HCEC 1CT (cell line): ENCODE results near the gene CEP170.
A peak's percentile ranks its signal among the peaks of the same experiment; 100 is the strongest.

Experiments used
- DNase-seq: peaks from one replicate; pipeline ENCODE4 v3.0.0-alpha.2; 2017

Gene CEP170

DNA sequence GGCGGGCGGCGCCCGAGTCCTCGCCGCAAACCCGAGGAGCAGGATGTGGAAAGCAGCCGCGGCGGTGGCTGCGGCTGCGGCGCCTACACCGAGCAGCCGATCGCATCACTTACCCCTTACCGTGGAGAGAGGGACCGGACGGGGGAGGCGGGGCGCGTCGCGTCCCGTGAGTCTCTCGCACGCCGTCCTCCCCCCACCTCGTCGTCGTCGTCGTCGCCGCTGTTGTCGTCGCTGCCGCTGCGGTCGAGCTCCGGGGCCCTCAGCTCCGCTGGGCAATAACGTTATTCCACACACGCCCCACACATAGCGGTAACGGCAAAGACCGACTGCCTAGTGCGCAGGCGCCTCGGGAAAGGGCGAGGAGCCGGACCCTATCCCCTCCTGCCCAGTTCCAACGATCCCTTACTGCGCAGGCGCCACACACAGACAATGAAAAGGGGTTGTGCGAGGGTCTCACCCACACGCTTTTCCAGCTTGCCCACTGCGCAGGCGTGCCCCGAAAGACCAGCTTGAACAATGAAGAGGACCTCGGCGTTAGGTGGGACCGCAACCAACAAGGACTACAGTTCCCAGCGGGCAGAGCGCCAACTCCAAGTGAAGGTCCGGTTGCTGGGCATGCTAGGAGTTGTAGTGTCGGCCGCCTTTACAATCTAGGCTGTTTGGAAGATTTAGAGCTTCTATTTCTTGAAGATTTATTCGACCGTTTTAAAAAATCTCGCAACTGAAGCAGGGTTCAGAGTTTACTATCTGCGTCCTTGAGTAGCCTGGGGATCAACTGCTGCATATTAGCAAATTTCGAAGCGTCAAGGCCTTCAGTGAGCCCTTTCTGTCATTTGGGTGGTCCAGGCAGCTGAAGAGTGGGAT is at the start of gene CEP170:
TSS of gene CEP170 (minus strand) at position 355 of the 864 bp plus-strand sequence. CDS start 30,001 bp downstream, outside the sequence.
- peak; percentile 94 for DNase-seq

DNA sequence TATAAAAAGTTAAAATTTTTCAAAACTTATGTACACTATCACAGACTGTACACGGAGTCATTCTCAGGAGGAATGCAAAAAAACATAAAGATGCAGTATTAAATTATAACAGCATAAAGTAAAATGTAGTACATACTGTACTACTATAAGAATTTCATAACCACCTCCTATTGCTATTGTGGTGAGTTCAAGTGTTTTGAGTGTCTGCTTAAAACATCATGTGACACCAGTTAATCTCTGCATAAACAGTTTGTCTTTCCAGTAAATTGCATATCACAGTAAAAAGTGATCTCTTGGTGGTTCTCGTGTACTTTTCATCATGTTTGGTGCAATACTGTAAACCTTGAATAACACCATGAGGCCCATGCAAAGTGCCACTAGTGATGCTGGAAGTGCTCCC is 46.0 kb upstream of the CEP170 start:
- peak; percentile 2 for DNase-seq

- DNase-seq = no peak
Measured at GRCh38 chr1:243299069-243299468, 44.0 kb upstream of the CEP170 start.

DNA sequence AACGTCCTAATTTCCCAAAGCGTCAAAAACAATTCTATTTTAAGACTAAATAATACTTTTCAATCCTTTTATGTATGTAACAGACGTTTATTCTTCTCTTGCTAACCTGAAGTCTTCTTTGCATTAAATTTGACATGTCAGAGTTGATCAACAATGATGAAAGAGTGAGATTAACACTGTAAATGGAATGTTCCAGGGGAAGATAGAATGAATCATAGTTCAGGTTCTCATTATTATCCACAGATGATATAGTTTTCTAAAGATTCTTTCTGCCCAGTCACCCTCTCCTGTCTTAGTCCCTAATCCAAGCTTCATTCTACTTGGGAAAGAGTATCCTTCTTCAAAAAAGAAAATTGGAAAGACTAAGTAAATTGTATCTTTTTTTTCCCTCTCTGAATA is 39.6 kb upstream of the CEP170 start:
- DNase-seq = peak; percentile 86

DNA sequence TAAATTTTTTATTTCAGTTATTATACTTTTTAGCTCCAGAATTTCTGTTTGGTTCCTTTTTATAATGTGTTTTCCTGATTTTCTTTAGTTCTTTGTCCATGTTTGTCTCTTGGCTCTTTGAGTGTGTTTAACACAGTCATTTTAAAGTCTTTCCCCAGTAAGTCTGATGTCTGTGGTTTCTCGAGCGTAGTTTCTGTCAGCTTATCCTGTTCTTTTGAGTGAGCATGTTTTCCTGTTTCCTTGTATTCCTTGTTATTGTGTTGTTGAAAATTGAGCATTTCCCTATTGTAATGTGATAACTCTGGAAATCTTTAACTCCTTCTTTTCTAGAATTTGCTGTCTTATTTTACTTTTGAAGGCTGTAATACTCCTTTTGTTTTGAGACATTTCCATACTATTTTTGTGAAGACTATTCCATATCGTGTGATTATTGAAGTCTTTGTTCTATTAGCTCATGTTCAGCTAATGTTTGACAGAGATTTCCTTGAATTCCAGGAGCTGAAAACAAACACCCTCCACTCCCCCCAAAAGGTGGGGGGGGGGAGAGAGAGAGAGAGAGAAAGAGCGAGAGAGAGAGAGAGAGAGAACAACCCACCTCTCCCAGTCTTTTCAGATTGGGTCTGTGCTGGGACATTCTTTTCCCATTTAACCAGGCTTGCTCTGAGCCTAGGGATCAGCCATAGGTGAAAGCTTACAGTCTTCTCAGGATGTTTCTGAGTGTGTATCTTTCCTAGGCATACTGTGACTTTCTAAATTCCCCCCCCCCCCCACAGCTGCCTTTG is 39.1 kb upstream of the CEP170 start:
- no peak for DNase-seq

- DNase-seq = no peak
Measured at GRCh38 chr1:243292117-243292516, 37.0 kb upstream of the CEP170 start.

DNA sequence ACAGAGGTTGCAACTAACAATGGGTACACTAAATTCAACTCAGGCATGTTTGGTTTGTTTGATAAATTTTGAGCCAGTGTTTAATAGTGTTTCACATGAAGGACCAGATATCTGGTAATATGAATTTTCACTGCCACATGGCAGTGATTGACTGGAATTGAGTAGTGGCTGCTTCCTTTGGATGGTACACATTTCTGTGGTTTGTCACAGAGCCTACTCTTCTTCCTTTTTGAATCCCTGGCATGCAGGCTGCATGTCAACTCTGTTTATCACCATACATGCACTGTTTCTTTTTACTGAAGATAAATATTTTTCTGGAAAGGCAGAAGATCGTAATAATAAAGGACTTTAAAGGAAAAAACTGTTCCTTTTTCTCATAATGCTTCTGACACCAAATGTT is 36.2 kb upstream of the CEP170 start:
- no peak for DNase-seq

DNA sequence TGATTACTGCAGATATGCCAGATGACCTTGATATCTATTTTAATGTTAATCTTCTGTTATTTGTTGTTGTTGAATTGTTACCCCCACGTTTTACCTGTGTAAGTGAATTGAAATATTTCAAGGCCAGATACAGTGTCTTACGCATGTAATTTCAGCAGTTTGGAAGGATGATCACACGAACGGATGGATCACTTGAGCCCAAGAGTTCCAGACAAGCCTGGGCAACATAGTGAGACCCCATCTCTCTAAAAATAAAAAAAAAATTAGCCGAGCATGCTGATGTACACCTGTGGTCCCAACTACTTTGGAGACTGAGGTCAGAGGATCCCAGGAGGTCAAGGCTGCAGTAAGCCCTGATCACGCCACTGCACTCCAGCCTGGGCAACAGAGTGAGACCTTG is 33.0 kb upstream of the CEP170 start:
- DNase-seq = no peak

DNA sequence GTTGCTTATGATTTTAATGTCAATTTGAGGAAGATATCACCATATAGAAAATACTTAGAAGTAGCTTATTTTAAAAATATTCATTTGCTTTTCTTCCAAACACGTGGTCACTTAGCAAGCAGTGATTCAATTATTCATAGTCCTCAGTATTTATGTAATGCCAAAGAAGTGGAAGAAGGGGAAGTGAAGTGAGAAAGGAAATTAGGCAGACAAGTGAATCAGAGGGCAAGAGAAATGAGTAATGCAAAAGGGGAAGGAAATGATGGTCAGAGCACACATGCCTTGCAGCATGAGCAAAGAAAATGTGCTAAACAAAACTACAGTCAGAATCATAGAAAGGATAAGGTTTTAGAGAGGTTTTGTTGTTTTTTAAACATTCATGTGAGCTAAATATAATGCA is 32.6 kb upstream of the CEP170 start:
- peak; percentile 96 for DNase-seq

- DNase-seq = no peak
Measured at GRCh38 chr1:243287123-243287460, 32.0 kb upstream of the CEP170 start.

DNA sequence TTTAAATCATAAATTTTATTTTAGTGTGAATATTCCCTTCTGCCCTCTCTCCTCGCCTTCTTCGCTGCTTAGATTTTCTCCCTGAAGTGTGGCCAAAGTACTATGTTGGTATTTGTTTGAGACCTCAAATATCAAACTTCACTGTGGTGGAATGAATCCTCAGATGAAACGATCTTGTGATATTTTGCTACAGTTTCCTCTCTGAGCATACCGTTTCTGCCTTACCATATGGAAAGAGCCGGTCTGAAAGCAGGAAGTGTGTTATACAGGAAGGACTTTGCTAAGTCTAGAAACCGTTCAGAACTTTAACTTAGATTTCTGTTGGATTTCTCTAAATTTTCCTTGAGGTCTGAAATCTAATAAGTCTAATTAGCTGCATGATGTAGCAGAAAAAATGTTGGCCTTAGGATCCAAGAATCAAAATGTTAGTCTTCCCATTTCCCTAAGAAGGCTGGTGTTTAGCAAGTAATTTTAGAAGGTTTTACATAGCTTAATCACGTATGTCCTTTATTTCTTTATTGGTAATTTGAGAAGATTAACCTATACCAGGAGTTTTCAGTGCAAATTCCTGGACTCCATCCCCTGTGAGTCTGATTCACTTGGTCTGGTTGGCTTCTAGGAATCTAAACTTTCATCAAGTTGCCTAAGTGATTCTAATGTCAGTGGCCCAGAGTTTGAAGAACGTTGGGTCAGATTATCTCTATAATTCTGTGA is 31.5 kb upstream of the CEP170 start:
- peak; percentile 38 for DNase-seq

GRCh38 chr1:243281672-243282071 is 26.6 kb upstream of the CEP170 start:
- DNase-seq = no peak

DNA sequence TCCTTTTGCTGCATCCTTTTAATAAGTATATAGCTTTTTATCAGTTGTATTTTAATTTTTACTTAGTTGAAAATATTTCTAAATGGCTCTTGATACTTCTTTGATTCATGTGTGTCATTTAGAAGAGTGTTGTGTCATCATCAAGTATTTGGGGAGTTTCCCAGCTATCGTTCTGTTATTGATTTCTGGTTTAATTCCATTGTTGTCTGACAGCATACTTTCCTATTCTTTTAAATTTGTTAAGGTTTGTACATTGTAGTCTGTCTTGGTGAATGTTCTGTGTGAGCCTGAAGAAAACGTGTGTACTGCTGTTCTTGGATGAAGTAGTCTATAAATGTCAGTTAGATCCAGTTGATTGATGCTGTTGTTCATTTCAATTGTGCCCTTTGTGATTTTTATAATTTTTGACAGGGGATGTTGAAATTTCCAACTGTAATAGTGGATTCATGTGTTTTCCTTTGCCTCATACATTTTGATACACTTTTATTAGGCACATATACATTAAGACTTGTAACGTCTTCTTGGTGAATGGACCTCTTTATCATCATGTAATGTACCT is 25.6 kb upstream of the CEP170 start:
- no peak for DNase-seq

DNA sequence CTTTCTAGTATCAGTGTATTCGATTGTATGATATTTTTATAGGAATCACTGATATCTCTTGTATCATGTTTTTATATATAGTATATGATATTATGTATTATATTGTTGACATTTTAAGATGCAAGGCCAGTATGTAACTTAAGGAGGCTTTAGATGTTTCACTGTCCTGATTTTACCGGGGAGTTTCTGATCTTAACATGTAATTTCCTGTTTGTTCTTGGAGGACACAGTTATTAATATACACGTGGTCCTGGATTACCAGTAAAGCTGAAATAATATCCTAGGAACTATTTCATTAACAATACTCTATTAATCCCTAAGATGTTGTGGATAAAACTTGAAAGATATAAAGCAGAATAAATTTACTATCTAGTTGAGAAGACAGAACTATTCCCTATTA is 20.2 kb upstream of the CEP170 start:
- no peak for DNase-seq

GRCh38 chr1:243273945-243274344 is 18.9 kb upstream of the CEP170 start:
- DNase-seq = no peak

DNA sequence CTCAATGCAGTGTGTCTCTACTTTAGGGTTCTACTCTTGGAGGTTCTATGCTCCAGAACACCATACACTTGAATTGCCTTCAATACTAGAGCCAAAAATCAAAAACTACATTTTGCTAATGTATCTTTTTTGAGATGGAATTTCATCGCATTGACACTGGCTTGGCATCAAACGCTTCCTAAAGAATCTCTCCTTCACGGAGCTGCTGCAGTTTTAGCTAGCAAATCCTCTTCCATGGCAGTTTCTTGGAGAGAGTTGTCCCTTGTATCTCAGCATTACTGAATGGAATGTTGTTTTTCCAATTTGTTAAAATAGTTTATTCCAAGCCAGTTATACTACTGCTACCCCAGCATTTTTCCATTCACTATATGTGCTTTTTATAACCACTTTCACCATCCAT is 18.4 kb upstream of the CEP170 start:
- no peak for DNase-seq

- no peak for DNase-seq
Measured at GRCh38 chr1:243272401-243272800, 17.3 kb upstream of the CEP170 start.

GRCh38 chr1:243271996-243272395 is 16.9 kb upstream of the CEP170 start:
- DNase-seq = no peak

GRCh38 chr1:243270097-243270864 is 15.2 kb upstream of the CEP170 start:
- DNase-seq = no peak

- no peak for DNase-seq
Measured at GRCh38 chr1:243269461-243269801, 14.3 kb upstream of the CEP170 start.

DNA sequence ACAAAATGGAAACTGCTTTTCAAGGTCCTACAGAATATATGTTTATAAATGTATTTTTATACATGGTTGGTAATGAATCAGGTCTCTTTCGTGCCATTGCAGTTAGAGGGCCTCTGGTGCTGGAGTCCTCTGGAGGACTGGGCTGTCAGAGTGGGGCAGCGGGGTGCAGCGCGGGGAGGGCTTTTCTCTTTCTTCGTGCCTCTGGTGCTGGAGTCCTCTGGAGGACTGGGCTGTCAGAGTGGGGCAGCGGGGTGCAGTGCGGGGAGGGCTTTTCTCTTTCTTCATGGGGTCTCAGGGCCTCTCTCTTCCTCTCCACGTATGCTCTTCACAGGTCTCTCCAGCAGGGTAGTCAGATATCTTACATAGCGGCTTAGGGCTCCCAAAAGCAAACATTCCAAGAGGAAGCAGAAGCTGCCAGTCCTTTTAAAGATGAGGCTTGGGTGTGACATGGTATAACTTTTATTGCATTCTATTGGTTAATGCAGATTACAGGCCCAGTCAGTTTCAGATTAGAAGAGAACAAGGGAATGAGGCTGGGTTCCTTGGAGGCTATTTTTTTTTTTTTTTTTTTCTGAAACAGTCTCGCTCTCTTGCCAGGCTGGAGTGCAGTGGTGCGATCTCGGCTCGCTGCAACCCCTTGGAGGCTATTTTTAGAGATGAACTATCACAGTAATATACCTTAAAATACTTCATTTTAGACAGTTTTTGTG is 13.8 kb upstream of the CEP170 start:
- no peak for DNase-seq
